ENCODE data around the gene BUB3.

The BUB3 gene

DNA sequence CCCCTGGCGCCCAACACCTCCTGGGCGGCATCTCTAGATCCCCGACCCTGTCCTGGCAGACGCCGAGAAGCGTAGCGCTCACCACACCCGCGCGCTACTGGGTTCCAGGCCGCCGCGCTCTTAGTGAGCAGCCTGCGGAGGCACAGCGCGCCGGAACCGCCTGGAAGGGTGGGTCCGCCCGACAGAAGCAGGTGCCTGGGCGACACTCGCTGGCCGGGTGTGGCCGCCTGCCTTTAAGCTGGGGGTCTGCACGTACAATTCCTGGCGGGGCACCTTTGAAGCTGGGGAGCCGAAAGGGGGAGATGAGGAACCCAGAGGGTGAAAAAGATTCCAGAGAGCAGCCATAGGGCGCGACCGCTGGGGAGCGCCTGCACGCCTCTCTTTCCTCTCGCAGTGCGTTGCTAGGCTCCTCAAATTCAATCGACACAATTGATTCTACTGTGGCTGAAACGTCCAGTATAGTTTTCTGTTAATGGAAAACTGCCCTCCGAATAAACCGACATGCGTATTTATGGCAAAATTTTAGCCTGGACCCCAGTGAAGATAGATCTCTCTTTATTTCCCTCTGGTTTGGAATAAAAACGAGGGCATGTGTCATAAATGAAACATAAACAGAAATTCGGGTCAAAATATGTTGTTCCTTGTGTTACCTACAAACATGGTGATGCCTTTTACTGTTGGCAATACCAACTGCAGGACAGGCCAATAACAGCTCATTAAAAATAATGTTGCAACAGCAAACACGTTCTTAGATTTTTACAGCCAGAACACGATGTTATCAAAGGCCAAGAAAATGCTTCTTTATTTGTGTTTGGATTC is 13.8 kb upstream of the BUB3 start:
- ChIA-PET CTCF (interaction anchor here (1.5 to 1.8 kb wide), 3 partner anchors 8 to 13 kb away, joined by 6 to 8 read pairs (median 7); partner anchors contain the start of gene BUB3), POLR2A (no interaction called here)

DNA sequence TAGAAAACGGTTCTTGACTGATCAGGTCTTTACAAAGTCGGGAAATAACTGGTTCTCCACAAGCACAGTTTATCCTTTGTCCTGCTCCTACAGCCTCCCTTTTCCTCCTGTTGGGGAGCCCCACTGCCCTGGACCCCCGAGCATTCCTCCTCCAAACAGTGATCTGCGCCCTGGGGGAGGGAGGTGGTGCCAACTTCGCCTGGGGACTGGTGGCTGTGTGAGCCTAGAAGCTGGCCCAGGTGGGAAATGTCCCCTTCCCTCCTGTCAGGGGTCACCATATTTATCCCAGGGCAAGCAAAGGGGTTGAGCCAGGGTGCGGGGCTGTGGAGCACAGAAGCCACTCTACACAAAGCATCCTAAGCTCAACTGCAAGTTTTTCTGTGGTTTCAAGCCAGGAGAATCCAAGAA is 13.2 kb upstream of the BUB3 start:
- no peak overlapping the region for H3K4me3 ChIP-seq (ENCODE audit: low read depth, low read length)
- ChIA-PET POLR2A (no interaction called here), CTCF (interaction anchor here (1.5 to 1.7 kb wide), 2 partner anchors 8 to 13 kb away, joined by 6 to 7 read pairs; partner anchors contain the start of gene BUB3)
- no peak for DNase-seq (ENCODE audit: low read depth, low spot score)
- TF ChIP-seq, protein P1, sequence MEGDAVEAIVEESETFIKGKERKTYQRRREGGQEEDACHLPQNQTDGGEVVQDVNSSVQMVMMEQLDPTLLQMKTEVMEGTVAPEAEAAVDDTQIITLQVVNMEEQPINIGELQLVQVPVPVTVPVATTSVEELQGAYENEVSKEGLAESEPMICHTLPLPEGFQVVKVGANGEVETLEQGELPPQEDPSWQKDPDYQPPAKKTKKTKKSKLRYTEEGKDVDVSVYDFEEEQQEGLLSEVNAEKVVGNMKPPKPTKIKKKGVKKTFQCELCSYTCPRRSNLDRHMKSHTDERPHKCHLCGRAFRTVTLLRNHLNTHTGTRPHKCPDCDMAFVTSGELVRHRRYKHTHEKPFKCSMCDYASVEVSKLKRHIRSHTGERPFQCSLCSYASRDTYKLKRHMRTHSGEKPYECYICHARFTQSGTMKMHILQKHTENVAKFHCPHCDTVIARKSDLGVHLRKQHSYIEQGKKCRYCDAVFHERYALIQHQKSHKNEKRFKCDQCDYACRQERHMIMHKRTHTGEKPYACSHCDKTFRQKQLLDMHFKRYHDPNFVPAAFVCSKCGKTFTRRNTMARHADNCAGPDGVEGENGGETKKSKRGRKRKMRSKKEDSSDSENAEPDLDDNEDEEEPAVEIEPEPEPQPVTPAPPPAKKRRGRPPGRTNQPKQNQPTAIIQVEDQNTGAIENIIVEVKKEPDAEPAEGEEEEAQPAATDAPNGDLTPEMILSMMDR (IDR thresholded peaks at IDR 0.05; ENCODE audit: insufficient read depth, low read length, missing control alignments) = no peak

More for the DNA sequence above, 13.8 kb upstream of the BUB3 start:
- no peak overlapping the region for H3K4me3 ChIP-seq (ENCODE audit: low read depth, low read length)
- no peak for DNase-seq (ENCODE audit: low read depth, low spot score)
- TF ChIP-seq, protein P1 (IDR thresholded peaks at IDR 0.05; ENCODE audit: insufficient read depth, low read length, missing control alignments) = no peak

DNA sequence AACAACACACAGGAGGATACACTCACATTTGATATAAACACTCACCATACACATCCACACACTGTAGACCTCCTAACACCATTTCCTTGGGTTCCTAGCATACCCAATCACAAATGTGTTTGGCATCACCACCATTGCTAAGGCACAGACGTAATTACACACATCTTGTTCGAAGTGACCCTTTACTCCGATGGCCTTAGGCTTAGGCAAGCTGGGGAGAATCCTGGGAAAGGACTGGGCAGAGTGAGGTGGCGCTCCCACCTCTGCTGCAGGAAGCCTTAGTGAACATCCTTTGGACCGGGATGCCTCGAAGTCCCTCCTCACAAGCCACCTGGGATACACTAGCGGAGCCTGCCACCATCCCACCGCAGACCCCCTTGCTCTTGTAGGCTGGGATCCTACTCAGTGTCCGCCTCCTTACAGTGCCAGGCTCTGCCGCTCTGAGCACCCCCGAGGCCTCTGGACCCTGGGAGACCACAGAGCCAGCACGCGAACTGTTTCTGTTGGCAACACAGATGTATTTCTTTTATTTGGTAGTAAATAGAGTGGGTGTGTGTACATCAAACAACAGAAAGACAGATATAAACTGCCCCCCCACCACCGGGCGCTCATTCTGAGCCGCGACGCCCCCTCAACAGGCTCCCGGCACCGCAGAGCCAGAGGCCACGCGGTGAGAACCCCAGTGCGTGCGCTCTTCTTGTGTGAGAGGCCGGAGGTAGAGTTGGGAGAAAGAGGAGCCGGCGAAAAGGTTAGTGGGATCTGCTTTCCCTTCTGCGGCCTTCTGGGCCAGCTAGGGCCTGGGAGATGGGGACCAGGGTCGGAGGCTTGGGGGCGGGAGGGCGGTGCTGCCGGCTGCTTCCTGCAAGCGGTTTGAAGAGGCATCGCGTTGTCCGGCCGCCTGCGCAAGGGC is 12.2 kb upstream of the BUB3 start:
- H3K4me3 ChIP-seq (ENCODE audit: low read depth, low read length) = no peak overlapping the region
- no peak for DNase-seq (ENCODE audit: low read depth, low spot score)
- TF ChIP-seq, protein P1 (IDR thresholded peaks at IDR 0.05; ENCODE audit: insufficient read depth, low read length, missing control alignments) = no peak
- ChIA-PET CTCF (interaction anchor here (1.0 to 1.5 kb wide), 2 partner anchors 9 kb away, joined by 3 to 7 read pairs; no protein-coding TSS in a partner anchor), POLR2A (no interaction called here)

DNA sequence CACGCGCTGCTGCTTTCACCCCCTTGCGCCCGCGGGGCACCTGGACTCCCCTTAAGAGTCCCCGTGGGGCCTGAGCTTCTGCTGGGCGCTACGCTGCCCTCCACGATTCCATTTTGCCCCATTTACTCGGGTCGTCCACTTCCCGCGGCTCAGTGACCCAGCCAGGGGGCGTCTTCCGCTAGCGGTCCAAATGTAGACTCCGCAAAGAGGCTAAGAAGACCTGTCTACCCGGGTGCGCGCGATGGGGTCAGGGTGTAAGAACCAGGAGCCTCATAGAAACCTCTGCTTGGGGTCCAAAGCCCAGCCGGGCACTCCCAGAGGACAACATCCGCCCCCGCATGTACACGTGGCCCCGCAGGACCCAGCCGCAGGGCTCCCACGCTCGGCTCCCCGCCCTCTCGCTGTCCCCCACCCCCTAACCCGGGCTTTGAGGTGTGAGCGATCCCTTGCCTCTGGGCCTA is 11.5 kb upstream of the BUB3 start:
- H3K4me3 ChIP-seq (ENCODE audit: low read depth, low read length) = no peak overlapping the region
- POLR2A ChIA-PET = no interaction called here
- CTCF ChIA-PET = interaction anchor here (1.0 kb wide), 1 partner anchor 9 kb away, joined by 3 read pairs; no protein-coding TSS in a partner anchor
- no peak for DNase-seq (ENCODE audit: low read depth, low spot score)
- TF ChIP-seq, protein P1 (IDR thresholded peaks at IDR 0.05; ENCODE audit: insufficient read depth, low read length, missing control alignments) = no peak

DNA sequence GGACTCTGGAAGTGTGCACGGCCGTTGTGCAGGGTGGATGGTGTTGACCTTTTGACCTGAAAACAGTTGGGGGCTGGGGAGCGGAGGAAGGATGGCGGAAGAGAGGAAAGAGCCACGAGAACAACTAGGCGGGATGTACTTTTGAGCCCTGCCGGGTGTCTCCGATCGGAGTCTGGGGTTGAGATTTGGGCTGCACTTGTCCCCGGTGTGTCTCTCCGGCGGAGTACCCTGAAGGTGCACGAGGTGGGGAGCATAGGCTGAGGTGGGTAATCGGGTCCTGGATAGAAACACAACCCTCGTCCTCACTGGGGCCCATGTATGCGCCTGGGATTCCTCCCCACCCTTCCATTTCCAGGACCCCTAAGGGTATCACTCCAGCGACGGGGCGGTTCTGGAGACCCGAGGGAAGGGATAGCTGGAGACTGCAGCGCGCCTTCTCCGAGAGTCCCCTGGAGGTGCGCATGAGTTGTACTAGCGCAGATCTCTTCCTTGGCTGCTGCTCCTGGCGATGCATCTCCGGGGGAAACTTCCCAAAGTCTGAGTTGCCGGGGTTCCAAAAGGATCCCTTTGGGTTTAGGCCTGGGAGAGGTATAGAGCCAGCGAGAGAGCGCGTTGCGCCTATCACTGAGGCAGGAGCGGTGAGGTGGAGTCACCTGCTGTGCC is 10.9 kb upstream of the BUB3 start:
- H3K4me3 ChIP-seq (ENCODE audit: low read depth, low read length) = no peak overlapping the region
- TF ChIP-seq, protein P1 (IDR thresholded peaks at IDR 0.05; ENCODE audit: insufficient read depth, low read length, missing control alignments) = no peak
- DNase-seq (ENCODE audit: low read depth, low spot score) = no peak
- POLR2A ChIA-PET = no interaction called here
- CTCF ChIA-PET = interaction anchor here (1.0 to 4.0 kb wide), 2 partner anchors 10 kb away, joined by 3 to 31 read pairs; no protein-coding TSS in a partner anchor

Data from AG04449 (cell line).